Natural killer cell (primary cell): ENCODE data around the gene ADGRE1. TPM values are rescaled to one million over a fixed set of nuclear protein-coding genes. Genes with fewer than 3 reads are reported as not detected.

Experiments
- ATAC-seq, 3 donors: fragments of 150-1000 bp in 2 of 3; fragments of 200-7000 bp in 1 of 3; cut with Tn5 transposase; 1 replicate in 1 of 3; 2 replicates in 2 of 3; pipeline ENCODE4 v1.10.0; 2021; ENCODE audit warnings: mild to moderate bottlenecking in 2 of 3, moderate library complexity in 2 of 3
- DNase-seq, 2 donors: peaks; one replicate each; pipeline versions ENCODE4 v3.0.0 to v3.0.0-alpha.2; 2013 to 2021; ENCODE audit warnings: mixed read lengths in 1 of 2
- H3K27ac ChIP-seq: one replicate; pipeline ENCODE4 v1.5.1; 2013; ENCODE audit warnings: mild to moderate bottlenecking, low read length
- H3K27me3 ChIP-seq: one replicate; pipeline ENCODE4 v1.6.1; 2013; ENCODE audit warnings: low read length; ENCODE audit not compliant: control insufficient read depth, insufficient read depth
- H3K36me3 ChIP-seq: one replicate; pipeline ENCODE4 v1.6.1; 2013; ENCODE audit warnings: low read length; ENCODE audit not compliant: control insufficient read depth, insufficient read depth
- H3K4me1 ChIP-seq: one replicate; pipeline ENCODE4 v1.6.1; 2013; ENCODE audit warnings: low read length; ENCODE audit not compliant: control insufficient read depth, insufficient read depth
- H3K4me3 ChIP-seq: one replicate; pipeline ENCODE4 v1.5.1; 2013; ENCODE audit warnings: low read length
- H3K9me3 ChIP-seq: one replicate; pipeline ENCODE4 v1.6.1; 2013; ENCODE audit warnings: low read length; ENCODE audit not compliant: control insufficient read depth, insufficient read depth
- H3K27ac Mint-ChIP-seq, 2 donors: one replicate each; pipeline ENCODE4 v1.8.0; 2022; ENCODE audit warnings: mild to moderate bottlenecking in 2 of 2, mixed read lengths in 2 of 2, moderate library complexity in 1 of 2
- H3K27me3 Mint-ChIP-seq, 2 donors: one replicate each; pipeline ENCODE4 v1.8.0; 2022; ENCODE audit warnings: low read depth in 2 of 2, mixed read lengths in 2 of 2
- H3K36me3 Mint-ChIP-seq: one replicate; pipeline ENCODE4 v1.8.0; 2022; ENCODE audit warnings: mixed read lengths
- H3K4me1 Mint-ChIP-seq, 2 donors: one replicate each; pipeline ENCODE4 v1.8.0; 2022; ENCODE audit warnings: mixed read lengths in 2 of 2
- H3K4me3 Mint-ChIP-seq: one replicate; pipeline ENCODE4 v1.8.0; 2022; ENCODE audit warnings: mild to moderate bottlenecking, moderate library complexity, mixed read lengths
- H3K9me3 Mint-ChIP-seq, 2 donors: one replicate each; pipeline ENCODE4 v1.8.0; 2022; ENCODE audit warnings: mixed read lengths in 2 of 2
- WGBS: methylation state at CpG from one replicate; pipeline ENCODE4 v1.1.7; 2013; ENCODE audit warnings: missing lambda C conversion rate; ENCODE audit not compliant: insufficient coverage; 5-methylcytosine and 5-hydroxymethylcytosine counted together
- intact Hi-C: fragments of 100-400 bp; cut with micrococcal nuclease; formaldehyde crosslinking; loops from one replicate; pipeline ENCODE4 v1.14.2; 2022
- total RNA-seq, 4 donors: library from RNA; stranded (reverse); fragments of 120-200 nt in 1 of 4; gene quantifications; one replicate each; pipeline versions ENCODE4 v1.2.3 to v1.2.4, GENCODE V29; 2013 to 2022
- TF ChIP-seq, protein P1 (sequence below): fragments of 200-600 bp; IDR thresholded peaks from one replicate; pipeline ENCODE4 v1.8.0; 2022; ENCODE audit warnings: antibody characterized with exemption

ADGRE1 gene
- total RNA-seq, 3 donors from 2014 or later (not counting 1 experiment from before 2014, with no cell fraction given): 2.6 to 13.7 (median 13.0) TPM

GRCh38 chr19:6886277-6886897 lies 992 bp upstream of the ADGRE1 start:
- Histone ChIP-seq H3K27me3 (no peaks in the 10 kb centered on the region), H3K4me1 (peaks cover 17% of the 10 kb centered on the region), H3K27ac (no peak overlapping the region), H3K4me3 (no peak overlapping the region), H3K9me3 (no peaks in the 10 kb centered on the region), H3K36me3 (no peaks in the 10 kb centered on the region)
- TF ChIP-seq, protein P1, sequence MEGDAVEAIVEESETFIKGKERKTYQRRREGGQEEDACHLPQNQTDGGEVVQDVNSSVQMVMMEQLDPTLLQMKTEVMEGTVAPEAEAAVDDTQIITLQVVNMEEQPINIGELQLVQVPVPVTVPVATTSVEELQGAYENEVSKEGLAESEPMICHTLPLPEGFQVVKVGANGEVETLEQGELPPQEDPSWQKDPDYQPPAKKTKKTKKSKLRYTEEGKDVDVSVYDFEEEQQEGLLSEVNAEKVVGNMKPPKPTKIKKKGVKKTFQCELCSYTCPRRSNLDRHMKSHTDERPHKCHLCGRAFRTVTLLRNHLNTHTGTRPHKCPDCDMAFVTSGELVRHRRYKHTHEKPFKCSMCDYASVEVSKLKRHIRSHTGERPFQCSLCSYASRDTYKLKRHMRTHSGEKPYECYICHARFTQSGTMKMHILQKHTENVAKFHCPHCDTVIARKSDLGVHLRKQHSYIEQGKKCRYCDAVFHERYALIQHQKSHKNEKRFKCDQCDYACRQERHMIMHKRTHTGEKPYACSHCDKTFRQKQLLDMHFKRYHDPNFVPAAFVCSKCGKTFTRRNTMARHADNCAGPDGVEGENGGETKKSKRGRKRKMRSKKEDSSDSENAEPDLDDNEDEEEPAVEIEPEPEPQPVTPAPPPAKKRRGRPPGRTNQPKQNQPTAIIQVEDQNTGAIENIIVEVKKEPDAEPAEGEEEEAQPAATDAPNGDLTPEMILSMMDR: no peak
- Mint-ChIP-seq H3K4me3 (no peak overlapping the region), H3K27ac (no peak overlapping the region), H3K9me3 (peaks cover 5 to 8% of the 10 kb centered on the region in 2 donors), H3K27me3 (no peaks in the 10 kb centered on the region), H3K4me1 (peaks cover 15 to 40% of the 10 kb centered on the region in 2 donors), H3K36me3 (no peaks in the 10 kb centered on the region)
- intact Hi-C loops: no loop called here
- 86% methylated on average over 7 of the region's 7 CpGs for WGBS
- DNase-seq (no peak), ATAC-seq (peak in 1 of 3 donors; percentile 30)

GRCh38 chr19:6888967-6889366 lies 1.6 kb downstream of the ADGRE1 start:
- TF ChIP-seq, protein P1: no peak
- H3K4me1 ChIP-seq: peaks cover 23% of the 10 kb centered on the region
- WGBS: 89% methylated on average over 2 of the region's 2 CpGs
- H3K36me3 Mint-ChIP-seq: no peaks in the 10 kb centered on the region
- H3K4me1 Mint-ChIP-seq: peaks cover 25 to 60% of the 10 kb centered on the region in 2 donors
- no peak overlapping the region for H3K27ac ChIP-seq
- H3K9me3 ChIP-seq: no peaks in the 10 kb centered on the region
- ATAC-seq (no peak), DNase-seq (no peak)
- H3K9me3 Mint-ChIP-seq: peaks cover 5 to 8% of the 10 kb centered on the region in 2 donors
- intact Hi-C loops: no loop called here
- no peaks in the 10 kb centered on the region for H3K27me3 ChIP-seq
- no peaks in the 10 kb centered on the region for H3K36me3 ChIP-seq
- H3K27me3 Mint-ChIP-seq: no peaks in the 10 kb centered on the region
- no peak overlapping the region for H3K4me3 ChIP-seq
- H3K27ac Mint-ChIP-seq: peak overlapping the region in 1 of 2 donors; percentile 1
- no peak overlapping the region for H3K4me3 Mint-ChIP-seq

DNA sequence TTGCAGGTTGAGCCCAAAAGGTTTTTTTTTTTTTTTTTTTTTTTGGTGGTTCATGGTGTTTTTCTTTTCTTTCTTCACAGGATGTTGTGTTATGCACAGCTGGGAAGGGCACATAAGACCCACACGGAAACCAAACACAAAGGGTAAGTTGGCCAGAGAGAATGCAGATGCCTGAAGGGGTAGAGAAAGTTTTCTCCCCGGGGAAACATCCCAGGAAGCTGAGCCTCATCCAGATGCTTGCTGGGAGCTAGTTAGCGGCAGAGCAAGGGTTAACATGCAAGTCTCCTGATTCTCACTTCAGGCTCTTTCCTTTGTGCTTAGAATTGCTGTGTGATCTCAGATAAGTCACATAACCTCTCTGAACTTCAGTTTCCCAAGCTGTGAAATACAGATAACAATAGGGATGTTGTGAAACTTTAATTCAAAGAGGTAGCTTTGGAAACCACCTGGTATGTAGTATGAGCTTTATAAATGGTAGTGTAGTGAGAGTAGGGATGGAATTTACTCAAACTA lies 3.1 kb downstream of the ADGRE1 start:
- Mint-ChIP-seq H3K27ac (peak overlapping the region; percentile 46 to 54), H3K27me3 (peaks cover 0 to 8% of the 10 kb centered on the region in 2 donors), H3K4me3 (peak overlapping the region; percentile 43), H3K4me1 (peaks cover 25 to 65% of the 10 kb centered on the region in 2 donors), H3K36me3 (no peaks in the 10 kb centered on the region), H3K9me3 (peaks cover 5 to 8% of the 10 kb centered on the region in 2 donors)
- DNase-seq (peak in 1 of 2 donors; percentile 68), ATAC-seq (peak; percentile 49 to 66 (median 53))
- no peaks in the 10 kb centered on the region for H3K36me3 ChIP-seq
- TF ChIP-seq, protein P1: no peak
- no peaks in the 10 kb centered on the region for H3K27me3 ChIP-seq
- H3K27ac ChIP-seq: peak overlapping the region; percentile 52
- H3K4me3 ChIP-seq: no peak overlapping the region
- peaks cover 4% of the 10 kb centered on the region for H3K9me3 ChIP-seq
- H3K4me1 ChIP-seq: peaks cover 23% of the 10 kb centered on the region
- WGBS: 25% methylated on average over 3 of the region's 3 CpGs
- intact Hi-C loops: no loop called here
